NT2/D1 (cell line): ENCODE data around the gene LRTM1.

Experiments used
- DNase-seq: peaks from one replicate; pipeline ENCODE4 v3.0.0-alpha.2; 2011; ENCODE audit warnings: low read depth, low spot score
- H3K27me3 ChIP-seq: 2 replicates; pipeline ENCODE4 v1.6.0; 2011; ENCODE audit warnings: mild to moderate bottlenecking; ENCODE audit not compliant: insufficient read length, insufficient read depth
- H3K36me3 ChIP-seq: 2 replicates; pipeline ENCODE4 v1.6.1; 2011; ENCODE audit warnings: mild to moderate bottlenecking, low read length, mixed read lengths; ENCODE audit not compliant: insufficient read depth, insufficient read length
- H3K4me1 ChIP-seq: 2 replicates; pipeline ENCODE4 v1.5.1; 2011; ENCODE audit not compliant: insufficient read depth, insufficient read length
- H3K4me3 ChIP-seq: 2 replicates; pipeline ENCODE4 v1.5.1; 2011; ENCODE audit warnings: low read depth; ENCODE audit not compliant: insufficient read length
- H3K9ac ChIP-seq: 2 replicates; pipeline ENCODE4 v1.6.0; 2011; ENCODE audit warnings: low read depth; ENCODE audit not compliant: insufficient read length
- H3K9me3 ChIP-seq: 2 replicates; pipeline ENCODE4 v1.5.1; 2011; ENCODE audit warnings: mild to moderate bottlenecking, low read length; ENCODE audit not compliant: insufficient read depth
- SUZ12 ChIP-seq: IDR thresholded peaks from 2 replicates; pipeline ENCODE4 v1.6.1; 2011; ENCODE audit not compliant: insufficient read length, insufficient read depth; ENCODE audit errors: extremely low read depth
- YY1 ChIP-seq: IDR thresholded peaks from 2 replicates; pipeline ENCODE4 v1.6.1; 2011; ENCODE audit not compliant: insufficient read length, insufficient read depth
- ZNF274 ChIP-seq: IDR thresholded peaks from 2 replicates; pipeline ENCODE4 v1.6.1; 2011; ENCODE audit warnings: mild to moderate bottlenecking, low read depth, low read length

LRTM1 gene

GRCh38 chr3:54955941-54956340 lies 28.1 kb upstream of the LRTM1 start:
- peaks cover 9% of the 10 kb centered on the region for H3K4me1 ChIP-seq

DNA sequence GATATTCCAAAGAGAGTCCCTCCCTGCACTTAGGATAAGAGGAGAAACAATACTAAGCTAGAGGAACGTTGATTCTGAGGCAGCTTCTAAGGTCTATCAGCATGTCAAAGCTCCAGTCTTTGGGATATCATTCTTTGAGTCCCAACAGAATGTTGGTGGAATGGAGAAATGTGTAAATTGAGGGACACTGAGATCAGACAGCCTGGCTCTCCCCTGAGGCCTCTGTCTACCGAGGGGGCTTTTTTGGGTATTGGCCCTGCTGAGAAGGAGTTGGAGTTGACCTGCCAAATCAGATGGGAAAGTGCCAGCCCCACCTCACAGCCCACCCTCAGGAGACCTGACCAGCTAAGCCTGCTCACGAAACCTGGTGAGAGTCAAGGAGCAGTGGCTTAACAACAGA lies 27.6 kb upstream of the LRTM1 start:
- no peaks in the 10 kb centered on the region for H3K27me3 ChIP-seq
- H3K4me3 ChIP-seq = no peak overlapping the region
- peaks cover 50% of the 10 kb centered on the region; the same call in 1 of the 2 replicates for H3K9me3 ChIP-seq
- TF ChIP-seq YY1 = no peak
- TF ChIP-seq ZNF274 = no peak
- no peak for TF ChIP-seq SUZ12
- DNase-seq = peak; percentile 55
- H3K36me3 ChIP-seq = no peaks in the 10 kb centered on the region
- H3K4me1 ChIP-seq = peaks cover 9% of the 10 kb centered on the region
- H3K9ac ChIP-seq = no peak overlapping the region

More at GRCh38 chr3:54955941-54956340, 28.1 kb upstream of the LRTM1 start:
- Histone ChIP-seq H3K4me3 (no peak overlapping the region), H3K9ac (no peak overlapping the region), H3K9me3 (peaks cover 50% of the 10 kb centered on the region; the same call in 1 of the 2 replicates), H3K27me3 (no peaks in the 10 kb centered on the region), H3K36me3 (no peaks in the 10 kb centered on the region)
- DNase-seq = no peak
- TF ChIP-seq SUZ12 (no peak), YY1 (no peak), ZNF274 (no peak)

GRCh38 chr3:54954521-54954920 lies 26.7 kb upstream of the LRTM1 start:
- H3K4me3 ChIP-seq = no peak overlapping the region
- H3K4me1 ChIP-seq = peaks cover 9% of the 10 kb centered on the region
- H3K9me3 ChIP-seq = peaks cover 50% of the 10 kb centered on the region; the same call in 1 of the 2 replicates
- H3K9ac ChIP-seq = peak overlapping the region; percentile 52
- no peaks in the 10 kb centered on the region for H3K36me3 ChIP-seq
- TF ChIP-seq ZNF274 (no peak), SUZ12 (no peak), YY1 (no peak)
- H3K27me3 ChIP-seq = no peaks in the 10 kb centered on the region
- DNase-seq = peak; percentile 91

- Histone ChIP-seq H3K9me3 (peaks cover 50% of the 10 kb centered on the region; the same call in 1 of the 2 replicates), H3K4me1 (peaks cover 9% of the 10 kb centered on the region), H3K36me3 (no peaks in the 10 kb centered on the region), H3K27me3 (no peaks in the 10 kb centered on the region), H3K9ac (peak overlapping the region; percentile 52), H3K4me3 (no peak overlapping the region)
- no peak for TF ChIP-seq ZNF274
- no peak for TF ChIP-seq YY1
- TF ChIP-seq SUZ12 = no peak
- no peak for DNase-seq
Observed at GRCh38 chr3:54954022-54954421, 26.2 kb upstream of the LRTM1 start.

DNA sequence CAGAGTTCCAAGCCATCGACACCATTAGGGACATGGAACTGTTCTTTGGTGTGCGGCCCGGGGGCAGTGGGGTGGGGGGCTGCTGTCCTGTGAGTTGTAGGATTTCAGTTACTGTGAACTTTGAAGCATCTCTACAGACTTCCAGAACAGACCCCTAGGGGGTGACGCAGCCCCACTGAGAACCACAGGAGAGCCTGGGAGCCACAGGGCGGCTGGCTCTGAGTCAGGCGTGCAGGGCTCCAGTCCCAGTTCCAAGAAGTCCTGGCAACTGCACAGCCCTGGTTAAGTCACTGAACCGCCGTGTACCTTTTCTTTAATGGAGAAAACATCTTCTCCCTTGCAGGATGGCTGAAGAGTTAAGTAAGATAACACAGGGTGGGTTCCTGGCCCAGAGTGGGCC lies 23.5 kb upstream of the LRTM1 start:
- H3K4me1 ChIP-seq = peaks cover 9% of the 10 kb centered on the region
- no peak overlapping the region for H3K4me3 ChIP-seq
- H3K9ac ChIP-seq = no peak overlapping the region
- H3K27me3 ChIP-seq = no peaks in the 10 kb centered on the region
- no peak for DNase-seq
- H3K36me3 ChIP-seq = no peaks in the 10 kb centered on the region
- TF ChIP-seq ZNF274 = no peak
- no peak for TF ChIP-seq SUZ12
- TF ChIP-seq YY1 = no peak
- H3K9me3 ChIP-seq = peaks cover 35% of the 10 kb centered on the region; the same call in 1 of the 2 replicates

GRCh38 chr3:54950391-54951003 lies 22.6 kb upstream of the LRTM1 start:
- no peak for DNase-seq
- TF ChIP-seq YY1 = no peak
- TF ChIP-seq ZNF274 = no peak
- no peak for TF ChIP-seq SUZ12

GRCh38 chr3:54949491-54950044 lies 21.7 kb upstream of the LRTM1 start:
- H3K27me3 ChIP-seq = no peaks in the 10 kb centered on the region
- DNase-seq = no peak
- H3K36me3 ChIP-seq = no peaks in the 10 kb centered on the region
- H3K9ac ChIP-seq = no peak overlapping the region
- peaks cover 17% of the 10 kb centered on the region; the same call in 1 of the 2 replicates for H3K9me3 ChIP-seq
- peaks cover 4% of the 10 kb centered on the region for H3K4me1 ChIP-seq
- H3K4me3 ChIP-seq = no peak overlapping the region
- TF ChIP-seq SUZ12 (no peak), ZNF274 (no peak), YY1 (no peak)

More at GRCh38 chr3:54950391-54951003, 22.6 kb upstream of the LRTM1 start:
- no peaks in the 10 kb centered on the region for H3K27me3 ChIP-seq
- H3K9me3 ChIP-seq = peaks cover 26% of the 10 kb centered on the region; the same call in 1 of the 2 replicates
- H3K4me1 ChIP-seq = peaks cover 4% of the 10 kb centered on the region
- no peak overlapping the region for H3K4me3 ChIP-seq
- no peak overlapping the region for H3K9ac ChIP-seq
- no peaks in the 10 kb centered on the region for H3K36me3 ChIP-seq
